Stimulated activated CD4-positive, alpha-beta T cell treated with anti-CD3 and anti-CD28 coated beads, Interleukin-2, amount 100 ng/mL, for 24 hours (primary cell): ENCODE data around the gene PRX.
"Not testable (repeated sequence)": the region's sequence is repeated elsewhere in the genome, so short reads cannot be mapped to it uniquely, and the experiment has no call there.

Experiments used
- DNase-seq, 2 donors: peaks; one replicate each; pipeline ENCODE4 v3.0.0-alpha.2; 2020

Gene PRX, protein sequence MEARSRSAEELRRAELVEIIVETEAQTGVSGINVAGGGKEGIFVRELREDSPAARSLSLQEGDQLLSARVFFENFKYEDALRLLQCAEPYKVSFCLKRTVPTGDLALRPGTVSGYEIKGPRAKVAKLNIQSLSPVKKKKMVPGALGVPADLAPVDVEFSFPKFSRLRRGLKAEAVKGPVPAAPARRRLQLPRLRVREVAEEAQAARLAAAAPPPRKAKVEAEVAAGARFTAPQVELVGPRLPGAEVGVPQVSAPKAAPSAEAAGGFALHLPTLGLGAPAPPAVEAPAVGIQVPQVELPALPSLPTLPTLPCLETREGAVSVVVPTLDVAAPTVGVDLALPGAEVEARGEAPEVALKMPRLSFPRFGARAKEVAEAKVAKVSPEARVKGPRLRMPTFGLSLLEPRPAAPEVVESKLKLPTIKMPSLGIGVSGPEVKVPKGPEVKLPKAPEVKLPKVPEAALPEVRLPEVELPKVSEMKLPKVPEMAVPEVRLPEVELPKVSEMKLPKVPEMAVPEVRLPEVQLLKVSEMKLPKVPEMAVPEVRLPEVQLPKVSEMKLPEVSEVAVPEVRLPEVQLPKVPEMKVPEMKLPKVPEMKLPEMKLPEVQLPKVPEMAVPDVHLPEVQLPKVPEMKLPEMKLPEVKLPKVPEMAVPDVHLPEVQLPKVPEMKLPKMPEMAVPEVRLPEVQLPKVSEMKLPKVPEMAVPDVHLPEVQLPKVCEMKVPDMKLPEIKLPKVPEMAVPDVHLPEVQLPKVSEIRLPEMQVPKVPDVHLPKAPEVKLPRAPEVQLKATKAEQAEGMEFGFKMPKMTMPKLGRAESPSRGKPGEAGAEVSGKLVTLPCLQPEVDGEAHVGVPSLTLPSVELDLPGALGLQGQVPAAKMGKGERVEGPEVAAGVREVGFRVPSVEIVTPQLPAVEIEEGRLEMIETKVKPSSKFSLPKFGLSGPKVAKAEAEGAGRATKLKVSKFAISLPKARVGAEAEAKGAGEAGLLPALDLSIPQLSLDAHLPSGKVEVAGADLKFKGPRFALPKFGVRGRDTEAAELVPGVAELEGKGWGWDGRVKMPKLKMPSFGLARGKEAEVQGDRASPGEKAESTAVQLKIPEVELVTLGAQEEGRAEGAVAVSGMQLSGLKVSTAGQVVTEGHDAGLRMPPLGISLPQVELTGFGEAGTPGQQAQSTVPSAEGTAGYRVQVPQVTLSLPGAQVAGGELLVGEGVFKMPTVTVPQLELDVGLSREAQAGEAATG (N-terminal part only)

DNA sequence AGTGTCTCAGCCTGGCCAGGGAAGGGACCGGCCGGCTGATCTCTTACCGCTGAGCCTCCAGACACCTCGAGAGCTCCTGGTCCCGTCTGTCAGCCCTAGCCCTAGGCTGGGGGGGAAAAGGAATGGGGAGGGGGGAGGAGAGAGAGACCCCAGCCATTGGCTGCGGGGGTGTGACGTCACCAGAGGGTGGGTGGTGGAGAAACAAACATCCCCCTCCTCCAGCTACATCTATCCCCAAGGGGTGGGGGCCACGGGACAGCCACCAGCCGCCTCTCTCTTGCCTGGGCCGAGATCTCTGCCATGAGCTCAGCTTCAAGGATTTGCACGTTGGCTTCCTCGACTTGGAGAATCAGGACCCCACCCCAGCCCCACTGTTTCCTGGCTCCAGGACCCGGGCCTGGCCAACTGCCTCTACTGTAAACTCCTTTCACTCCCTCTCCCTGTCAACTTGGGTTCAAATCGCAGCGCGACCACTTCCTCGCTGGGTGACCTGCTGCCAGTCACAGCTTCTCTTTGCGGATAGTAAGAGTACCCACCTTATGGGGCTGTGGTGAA lies at the start of gene PRX:
TSS of gene PRX (minus strand) at position 88 of the 555 bp plus-strand sequence. CDS start 5,446 bp downstream, outside the sequence.
- DNase-seq: no peak

GRCh38 chr19:40461669-40462221 lies 48.6 kb upstream of the PRX start:
- no peak for DNase-seq

- DNase-seq: no peak
Observed at GRCh38 chr19:40460185-40460584, 47.0 kb upstream of the PRX start.

- DNase-seq: no peak
Observed at GRCh38 chr19:40458597-40458974, 45.4 kb upstream of the PRX start.

GRCh38 chr19:40457953-40458596 lies 44.9 kb upstream of the PRX start:
- no peak for DNase-seq

- no peak for DNase-seq
Observed at GRCh38 chr19:40457048-40457447, 43.9 kb upstream of the PRX start.

DNA sequence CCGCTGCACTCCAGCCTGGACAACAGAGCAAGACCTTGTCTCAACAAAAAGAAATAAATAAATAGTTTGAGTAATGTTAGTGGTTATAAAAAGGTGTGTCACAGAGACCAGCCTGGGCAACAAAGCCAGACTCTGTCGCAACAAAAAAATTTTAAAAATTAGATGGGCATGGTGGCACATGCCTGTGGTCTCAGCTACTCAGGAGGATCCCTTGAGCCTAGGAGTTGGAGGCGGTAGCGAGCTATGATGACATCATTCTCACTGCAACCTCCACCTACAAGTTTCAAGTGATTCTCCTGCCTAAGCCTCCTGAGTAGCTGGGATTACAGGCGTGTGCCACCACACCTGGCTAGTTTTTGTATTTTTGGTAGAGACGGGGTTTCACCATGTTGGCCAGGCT lies 40.8 kb upstream of the PRX start:
- DNase-seq: not testable (repeated sequence)

GRCh38 chr19:40453151-40453735 lies 40.1 kb upstream of the PRX start:
- DNase-seq: no peak

GRCh38 chr19:40452016-40452415 lies 38.8 kb upstream of the PRX start:
- DNase-seq: no peak

DNA sequence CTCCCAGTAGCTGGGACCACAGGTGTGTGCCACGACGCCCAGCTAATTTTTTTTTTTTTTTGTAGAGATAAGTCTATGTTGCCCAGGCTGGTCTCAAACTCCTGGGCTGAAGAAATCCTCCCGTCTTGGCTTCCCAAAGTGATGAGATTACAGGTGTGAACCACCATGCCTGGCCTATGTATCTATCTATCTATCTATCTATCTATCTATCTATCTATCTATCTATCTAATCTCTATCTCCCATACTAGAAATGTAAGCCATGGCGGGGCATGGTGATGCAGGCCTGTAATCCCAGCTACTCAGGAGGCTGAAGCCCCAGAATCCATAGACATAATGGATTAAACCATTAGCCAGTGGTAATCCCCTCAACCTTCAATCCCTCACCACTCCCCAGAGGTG lies 37.5 kb upstream of the PRX start:
- DNase-seq: no peak

DNA sequence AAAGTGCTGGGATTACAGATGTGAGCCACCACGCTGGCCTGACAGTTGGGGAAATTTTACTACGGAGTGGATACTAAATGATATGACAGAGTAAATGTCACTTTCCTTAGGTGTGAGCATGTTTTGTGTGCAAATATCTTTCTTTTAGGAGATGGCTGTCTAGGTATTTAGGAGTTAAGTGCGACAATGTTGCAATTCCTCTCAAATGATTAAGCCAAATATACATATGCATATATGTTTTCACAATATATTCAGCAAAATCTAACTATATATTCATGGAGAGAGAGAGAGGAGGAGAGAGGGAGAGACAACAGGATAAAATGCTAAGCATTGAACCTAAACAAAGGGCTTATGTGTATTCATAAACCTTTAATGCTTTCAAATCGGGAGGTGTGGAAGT lies 36.3 kb upstream of the PRX start:
- DNase-seq: no peak

- DNase-seq: no peak
Observed at GRCh38 chr19:40446263-40446784, 33.1 kb upstream of the PRX start.

DNA sequence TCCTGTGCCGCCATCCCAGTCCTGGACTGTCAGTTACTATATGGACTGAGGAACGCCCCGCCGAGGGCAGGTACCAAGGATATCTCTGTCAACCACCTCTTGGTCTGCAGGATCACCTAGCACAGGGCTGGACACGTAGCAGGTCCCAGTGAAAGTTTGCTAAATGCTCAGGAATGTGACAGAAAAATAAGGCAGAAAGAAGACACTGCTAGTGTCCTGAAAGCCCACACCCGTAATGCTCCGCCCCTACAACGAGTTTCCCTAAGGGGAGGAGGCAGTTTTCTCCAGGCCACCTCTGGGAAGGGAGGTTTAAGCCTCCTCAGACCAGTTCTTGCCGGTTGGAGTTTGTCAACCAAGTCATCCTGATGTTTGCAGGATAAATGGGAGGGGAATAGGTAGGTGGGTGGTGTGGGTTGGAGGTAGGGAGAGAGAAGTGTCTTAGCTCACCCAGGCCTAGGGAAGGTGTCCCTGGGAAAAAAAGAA lies 32.6 kb upstream of the PRX start:
- DNase-seq: no peak

- DNase-seq: no peak
Observed at GRCh38 chr19:40444825-40445312, 31.7 kb upstream of the PRX start.

GRCh38 chr19:40444000-40444824 lies 31.0 kb upstream of the PRX start, which contains the start of gene SERTAD3:
Gene SERTAD3, minus strand, starts transcription at chr19:40444335. Its CDS starts 2,255 bp downstream, at chr19:40442080.
- peak; percentile 97 to 98 for DNase-seq

- peak; percentile 99 for DNase-seq
Observed at GRCh38 chr19:40443131-40443999, 30.2 kb upstream of the PRX start.

GRCh38 chr19:40442328-40443130 lies 29.4 kb upstream of the PRX start:
- peak in 1 of 2 donors; percentile 28 for DNase-seq

- no peak for DNase-seq
Observed at GRCh38 chr19:40441719-40442253, 28.6 kb upstream of the PRX start.
